ENCODE measurements around the gene SPATA45.

SPATA45 gene

GRCh38 chr1:212781225-212781624 lies 66.2 kb downstream of the SPATA45 start:
- no peak for TF ChIP-seq CTCF (IDR thresholded peaks at IDR 0.05; ENCODE audit: unreplicated experiment in 3 of 3)
- H3K9me3 Mint-ChIP-seq, result peaks cover 9% of the 10 kb centered on the region
- H3K27ac Mint-ChIP-seq, result no peak overlapping the region
- peaks cover 70% of the 10 kb centered on the region for H3K36me3 Mint-ChIP-seq (ENCODE audit: low read depth)
- H3K4me1 Mint-ChIP-seq, result no peaks in the 10 kb centered on the region
- H3K4me3 Mint-ChIP-seq, result no peak overlapping the region
- no peaks in the 10 kb centered on the region for H3K27me3 Mint-ChIP-seq (ENCODE audit: low read depth)

DNA sequence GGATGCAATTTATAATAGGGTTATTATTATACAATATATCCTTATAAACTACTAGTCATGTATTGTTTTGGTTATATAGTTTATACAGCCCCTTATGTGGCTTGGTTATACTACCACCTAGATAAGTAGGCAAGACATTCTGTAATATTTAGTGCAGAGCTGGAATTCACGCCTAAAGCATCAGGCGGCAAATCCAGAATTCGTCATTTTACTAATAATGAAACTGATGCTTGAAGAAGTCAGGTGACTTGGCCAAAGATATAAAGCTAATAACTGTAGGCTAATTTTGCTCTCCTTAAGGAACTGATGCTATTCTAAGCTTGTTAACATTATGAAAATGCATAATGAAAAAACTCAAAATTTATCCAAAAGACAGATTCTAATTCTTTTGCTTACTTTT lies 66.7 kb downstream of the SPATA45 start:
- TF ChIP-seq CTCF (IDR thresholded peaks at IDR 0.05; ENCODE audit: unreplicated experiment in 3 of 3), result no peak
- H3K9me3 Mint-ChIP-seq, result peaks cover 9% of the 10 kb centered on the region
- H3K27me3 Mint-ChIP-seq (ENCODE audit: low read depth), result no peaks in the 10 kb centered on the region
- H3K27ac Mint-ChIP-seq, result no peak overlapping the region
- H3K4me1 Mint-ChIP-seq, result no peaks in the 10 kb centered on the region
- H3K36me3 Mint-ChIP-seq (ENCODE audit: low read depth), result peaks cover 67% of the 10 kb centered on the region
- H3K4me3 Mint-ChIP-seq, result no peak overlapping the region

All from nephron (organoid).